HFF-Myc (cell line): ENCODE results near the gene PPP3CB.
"Not testable (repeated sequence)": the region's sequence is repeated elsewhere in the genome, so short reads cannot be mapped to it uniquely, and the experiment has no call there.

ENCODE experiments used
- DNase-seq: peaks from one replicate; pipeline ENCODE4 v3.0.0-alpha.2; 2011; ENCODE audit warnings: low read depth; ENCODE audit errors: extremely low read depth
- H3K4me3 ChIP-seq: replicated peaks from 2 replicates; pipeline ENCODE4 v1.5.1; 2011; ENCODE audit warnings: low read depth, mild to moderate bottlenecking, control low read depth, low read length
- CTCF ChIP-seq: IDR thresholded peaks from 2 replicates; pipeline ENCODE4 v1.5.1; 2012; ENCODE audit warnings: mild to moderate bottlenecking, low read depth, low read length, control low read depth; ENCODE audit errors: missing control alignments

The PPP3CB gene

DNA sequence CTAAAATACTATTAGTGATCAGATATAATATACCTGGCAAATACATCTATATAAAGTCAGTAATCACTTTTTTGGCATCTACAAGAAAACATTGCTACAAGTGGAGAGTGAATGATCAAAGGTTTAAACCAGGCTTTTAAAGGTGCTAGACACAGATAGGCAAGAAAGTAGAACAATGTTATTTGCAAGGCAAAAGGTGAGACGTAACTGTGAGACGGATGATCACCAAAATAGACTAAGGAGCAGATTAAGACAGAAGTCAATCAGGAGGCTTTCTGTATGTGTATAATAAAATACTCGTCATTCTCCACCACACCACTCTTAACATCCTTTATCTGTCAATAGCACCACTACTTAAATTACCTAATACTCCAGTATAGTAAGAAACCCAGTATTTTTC is 90.3 kb downstream of the PPP3CB start:
- no peak for TF ChIP-seq CTCF
- no peak for DNase-seq
- H3K4me3 ChIP-seq = no peak overlapping the region

- no peak for TF ChIP-seq CTCF
- no peak overlapping the region for H3K4me3 ChIP-seq
- DNase-seq = no peak
Measured at GRCh38 chr10:73404690-73405089, 91.1 kb downstream of the PPP3CB start.

- DNase-seq = no peak
- H3K4me3 ChIP-seq = no peak overlapping the region
- no peak for TF ChIP-seq CTCF
Measured at GRCh38 chr10:73401636-73402035, 94.2 kb downstream of the PPP3CB start.

GRCh38 chr10:73399063-73399462 is 96.8 kb downstream of the PPP3CB start:
- no peak for TF ChIP-seq CTCF
- DNase-seq = no peak
- H3K4me3 ChIP-seq = no peak overlapping the region

- no peak for DNase-seq
- H3K4me3 ChIP-seq = no peak overlapping the region
- TF ChIP-seq CTCF = peak; percentile 28
Measured at GRCh38 chr10:73398024-73398423, 97.8 kb downstream of the PPP3CB start.

GRCh38 chr10:73394325-73394724 is 101.5 kb downstream of the PPP3CB start:
- DNase-seq, H3K4me3 ChIP-seq: not testable (repeated sequence)

DNA sequence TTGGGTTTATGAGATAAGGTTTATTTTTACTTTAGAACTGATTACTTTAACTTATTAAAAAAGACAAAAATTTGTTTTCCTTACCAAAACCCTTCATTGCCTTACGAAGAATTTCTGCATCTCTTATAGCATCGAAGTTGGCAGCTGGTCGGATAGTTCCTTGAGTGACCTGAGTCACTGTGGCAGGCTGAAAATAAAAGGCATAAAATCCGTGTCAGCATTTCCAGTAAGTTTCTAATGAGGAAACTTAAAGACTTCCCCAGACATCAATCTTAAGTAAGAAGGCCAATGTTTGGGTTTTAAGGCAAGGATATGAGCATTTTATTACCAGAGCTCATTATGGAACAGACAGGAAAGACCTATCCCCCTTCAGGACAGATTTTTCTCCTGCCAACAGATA is 107.6 kb downstream of the PPP3CB start:
- no peak for DNase-seq
- no peak overlapping the region for H3K4me3 ChIP-seq
- no peak for TF ChIP-seq CTCF
